Measurements from ENCODE around the gene THSD1. TPM values are rescaled to one million over a fixed set of nuclear protein-coding genes. Genes with fewer than 3 reads are reported as not detected.

The THSD1 gene
- total and polyA plus RNA-seq, 9 of the 15 experiments (the other 6 are each of a cell fraction or from before 2014, with no cell fraction given), result 0.01 to 0.11 (median 0.04) TPM; not detected in 2

DNA sequence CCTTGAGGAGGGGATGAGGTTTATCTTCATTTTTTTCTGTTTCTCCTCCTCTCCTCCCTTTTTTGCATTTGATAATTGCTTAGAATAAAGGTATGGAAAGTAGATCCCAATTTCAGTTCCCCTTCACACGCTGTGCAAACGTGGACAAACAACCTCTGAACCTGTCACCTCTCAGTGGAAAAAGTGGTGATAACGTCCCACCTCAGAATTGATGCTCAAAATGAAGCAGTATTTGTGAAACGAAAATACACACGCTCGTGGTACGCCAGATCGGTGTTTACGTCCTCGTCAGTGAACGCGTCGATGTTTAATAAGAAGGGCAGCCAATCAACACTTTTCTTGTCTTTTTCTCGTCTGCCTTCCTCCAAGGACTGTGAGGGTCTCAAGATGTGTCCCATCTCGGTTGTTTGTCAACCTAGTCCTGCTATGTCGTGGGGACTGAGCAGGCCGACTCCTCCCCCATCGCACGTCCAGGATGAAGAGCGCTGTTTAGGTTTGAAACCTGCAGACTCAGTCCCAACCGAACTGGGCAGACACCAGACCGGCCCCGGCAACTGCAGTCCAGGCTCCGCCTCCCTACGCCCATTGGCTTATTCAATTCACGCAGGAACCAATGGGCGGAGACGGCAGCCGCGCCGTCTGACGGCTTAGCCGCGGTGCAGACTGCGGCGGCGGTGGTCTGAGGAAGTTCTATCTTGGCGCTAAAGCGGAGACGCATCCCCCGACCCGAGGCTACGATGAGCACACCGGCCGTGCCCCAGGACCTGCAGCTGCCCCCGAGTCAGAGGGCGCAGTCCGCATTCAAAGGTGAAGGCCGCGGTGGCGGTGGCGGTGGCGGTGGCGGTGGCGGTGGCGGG is 49.1 kb upstream of the THSD1 start, which contains the start of gene CKAP2 (continued):
- TF ChIP-seq, protein P1, sequence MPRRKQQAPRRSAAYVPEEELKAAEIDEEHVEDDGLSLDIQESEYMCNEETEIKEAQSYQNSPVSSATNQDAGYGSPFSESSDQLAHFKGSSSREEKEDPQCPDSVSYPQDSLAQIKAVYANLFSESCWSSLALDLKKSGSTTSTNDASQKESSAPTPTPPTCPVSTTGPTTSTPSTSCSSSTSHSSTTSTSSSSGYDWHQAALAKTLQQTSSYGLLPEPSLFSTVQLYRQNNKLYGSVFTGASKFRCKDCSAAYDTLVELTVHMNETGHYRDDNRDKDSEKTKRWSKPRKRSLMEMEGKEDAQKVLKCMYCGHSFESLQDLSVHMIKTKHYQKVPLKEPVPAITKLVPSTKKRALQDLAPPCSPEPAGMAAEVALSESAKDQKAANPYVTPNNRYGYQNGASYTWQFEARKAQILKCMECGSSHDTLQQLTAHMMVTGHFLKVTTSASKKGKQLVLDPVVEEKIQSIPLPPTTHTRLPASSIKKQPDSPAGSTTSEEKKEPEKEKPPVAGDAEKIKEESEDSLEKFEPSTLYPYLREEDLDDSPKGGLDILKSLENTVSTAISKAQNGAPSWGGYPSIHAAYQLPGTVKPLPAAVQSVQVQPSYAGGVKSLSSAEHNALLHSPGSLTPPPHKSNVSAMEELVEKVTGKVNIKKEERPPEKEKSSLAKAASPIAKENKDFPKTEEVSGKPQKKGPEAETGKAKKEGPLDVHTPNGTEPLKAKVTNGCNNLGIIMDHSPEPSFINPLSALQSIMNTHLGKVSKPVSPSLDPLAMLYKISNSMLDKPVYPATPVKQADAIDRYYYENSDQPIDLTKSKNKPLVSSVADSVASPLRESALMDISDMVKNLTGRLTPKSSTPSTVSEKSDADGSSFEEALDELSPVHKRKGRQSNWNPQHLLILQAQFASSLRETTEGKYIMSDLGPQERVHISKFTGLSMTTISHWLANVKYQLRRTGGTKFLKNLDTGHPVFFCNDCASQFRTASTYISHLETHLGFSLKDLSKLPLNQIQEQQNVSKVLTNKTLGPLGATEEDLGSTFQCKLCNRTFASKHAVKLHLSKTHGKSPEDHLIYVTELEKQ (CRISPR knock-in tag; IDR thresholded peaks at IDR 0.05), result no peak
- TF ChIP-seq, protein P2, sequence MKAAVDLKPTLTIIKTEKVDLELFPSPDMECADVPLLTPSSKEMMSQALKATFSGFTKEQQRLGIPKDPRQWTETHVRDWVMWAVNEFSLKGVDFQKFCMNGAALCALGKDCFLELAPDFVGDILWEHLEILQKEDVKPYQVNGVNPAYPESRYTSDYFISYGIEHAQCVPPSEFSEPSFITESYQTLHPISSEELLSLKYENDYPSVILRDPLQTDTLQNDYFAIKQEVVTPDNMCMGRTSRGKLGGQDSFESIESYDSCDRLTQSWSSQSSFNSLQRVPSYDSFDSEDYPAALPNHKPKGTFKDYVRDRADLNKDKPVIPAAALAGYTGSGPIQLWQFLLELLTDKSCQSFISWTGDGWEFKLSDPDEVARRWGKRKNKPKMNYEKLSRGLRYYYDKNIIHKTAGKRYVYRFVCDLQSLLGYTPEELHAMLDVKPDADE (conservative IDR thresholded peaks at IDR 0.05; ENCODE audit: control insufficient read depth, low read depth, low read length), result no peak
- TF ChIP-seq RBM39 (optimal IDR thresholded peaks at IDR 0.05; ENCODE audit: low read depth, low read length) (no peak), ZNF408 (CRISPR knock-in tag; IDR thresholded peaks at IDR 0.05; ENCODE audit: low read depth) (no peak), SRSF7 (optimal IDR thresholded peaks at IDR 0.05; ENCODE audit: low read depth, low read length) (no peak), SPI1 (IDR thresholded peaks at IDR 0.05; ENCODE audit: borderline replicate concordance, low read depth, low read length) (no peak), FUS (optimal IDR thresholded peaks at IDR 0.05; ENCODE audit: low read depth, low read length) (no peak), ZNF124 (CRISPR knock-in tag; IDR thresholded peaks at IDR 0.05) (no peak), RBM25 (IDR thresholded peaks at IDR 0.05; ENCODE audit: low read depth, low read length, severe bottlenecking) (peak; percentile 27), ZNF12 (CRISPR knock-in tag; IDR thresholded peaks at IDR 0.05) (peak; percentile 81), ZNF778 (CRISPR knock-in tag; IDR thresholded peaks at IDR 0.05) (no peak), U2AF2 (optimal IDR thresholded peaks at IDR 0.05; ENCODE audit: low read depth, low read length) (no peak), ELF2 (CRISPR knock-in tag; IDR thresholded peaks at IDR 0.05) (no peak), BHLHE40 (IDR thresholded peaks at IDR 0.05; ENCODE audit: low read length) (no peak), NELFE (IDR thresholded peaks at IDR 0.05; ENCODE audit: insufficient read depth, insufficient read length) (no peak), L3MBTL2 (IDR thresholded peaks at IDR 0.05) (peak; percentile 66), ZNF274 (IDR thresholded peaks at IDR 0.05; ENCODE audit: borderline replicate concordance, low read depth, low read length) (no peak), CBX5 (IDR thresholded peaks at IDR 0.05; ENCODE audit: borderline replicate concordance, low read depth) (no peak)
- TF ChIP-seq, protein P3, sequence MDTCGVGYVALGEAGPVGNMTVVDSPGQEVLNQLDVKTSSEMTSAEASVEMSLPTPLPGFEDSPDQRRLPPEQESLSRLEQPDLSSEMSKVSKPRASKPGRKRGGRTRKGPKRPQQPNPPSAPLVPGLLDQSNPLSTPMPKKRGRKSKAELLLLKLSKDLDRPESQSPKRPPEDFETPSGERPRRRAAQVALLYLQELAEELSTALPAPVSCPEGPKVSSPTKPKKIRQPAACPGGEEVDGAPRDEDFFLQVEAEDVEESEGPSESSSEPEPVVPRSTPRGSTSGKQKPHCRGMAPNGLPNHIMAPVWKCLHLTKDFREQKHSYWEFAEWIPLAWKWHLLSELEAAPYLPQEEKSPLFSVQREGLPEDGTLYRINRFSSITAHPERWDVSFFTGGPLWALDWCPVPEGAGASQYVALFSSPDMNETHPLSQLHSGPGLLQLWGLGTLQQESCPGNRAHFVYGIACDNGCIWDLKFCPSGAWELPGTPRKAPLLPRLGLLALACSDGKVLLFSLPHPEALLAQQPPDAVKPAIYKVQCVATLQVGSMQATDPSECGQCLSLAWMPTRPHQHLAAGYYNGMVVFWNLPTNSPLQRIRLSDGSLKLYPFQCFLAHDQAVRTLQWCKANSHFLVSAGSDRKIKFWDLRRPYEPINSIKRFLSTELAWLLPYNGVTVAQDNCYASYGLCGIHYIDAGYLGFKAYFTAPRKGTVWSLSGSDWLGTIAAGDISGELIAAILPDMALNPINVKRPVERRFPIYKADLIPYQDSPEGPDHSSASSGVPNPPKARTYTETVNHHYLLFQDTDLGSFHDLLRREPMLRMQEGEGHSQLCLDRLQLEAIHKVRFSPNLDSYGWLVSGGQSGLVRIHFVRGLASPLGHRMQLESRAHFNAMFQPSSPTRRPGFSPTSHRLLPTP (IDR thresholded peaks at IDR 0.05; ENCODE audit: borderline replicate concordance, extremely low read depth, insufficient read length), result no peak
- TF ChIP-seq, protein P4, sequence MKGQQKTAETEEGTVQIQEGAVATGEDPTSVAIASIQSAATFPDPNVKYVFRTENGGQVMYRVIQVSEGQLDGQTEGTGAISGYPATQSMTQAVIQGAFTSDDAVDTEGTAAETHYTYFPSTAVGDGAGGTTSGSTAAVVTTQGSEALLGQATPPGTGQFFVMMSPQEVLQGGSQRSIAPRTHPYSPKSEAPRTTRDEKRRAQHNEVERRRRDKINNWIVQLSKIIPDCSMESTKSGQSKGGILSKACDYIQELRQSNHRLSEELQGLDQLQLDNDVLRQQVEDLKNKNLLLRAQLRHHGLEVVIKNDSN (CRISPR knock-in tag; IDR thresholded peaks at IDR 0.05), result no peak

Measured in K562 (cell line).